Subcutaneous adipose tissue (tissue), 4 donors: Measurements from ENCODE around the gene CXADR. TPM values are rescaled to one million over a fixed set of nuclear protein-coding genes. Genes with fewer than 3 reads are reported as not detected.

Experiments
- small RNA-seq: library from RNA; depleted of rRNA; stranded (forward); fragments of <200 nt; gene quantifications from one replicate; pipeline ENCODE3, GENCODE V24; 2016
- total RNA-seq, 4 donors: library from RNA; depleted of rRNA; stranded (reverse); fragments of >200 nt; gene quantifications; one replicate each; pipeline ENCODE4 v1.1.0, GENCODE V29; 2016
- TF ChIP-seq, protein P1 (sequence below): fragments of 450-650 bp; IDR thresholded peaks from one replicate; pipeline ENCODE4 v1.5.1; 2016; ENCODE audit warnings: low read depth, mild to moderate bottlenecking, control low read depth, antibody characterized with exemption, moderate library complexity

Gene CXADR
- total RNA-seq, 4 donors from 2014 or later = 0.22 to 4.9 (median 1.3) TPM; not detected in 1

GRCh38 chr21:17636711-17637110 lies 123.9 kb downstream of the CXADR start:
- TF ChIP-seq, protein P1, sequence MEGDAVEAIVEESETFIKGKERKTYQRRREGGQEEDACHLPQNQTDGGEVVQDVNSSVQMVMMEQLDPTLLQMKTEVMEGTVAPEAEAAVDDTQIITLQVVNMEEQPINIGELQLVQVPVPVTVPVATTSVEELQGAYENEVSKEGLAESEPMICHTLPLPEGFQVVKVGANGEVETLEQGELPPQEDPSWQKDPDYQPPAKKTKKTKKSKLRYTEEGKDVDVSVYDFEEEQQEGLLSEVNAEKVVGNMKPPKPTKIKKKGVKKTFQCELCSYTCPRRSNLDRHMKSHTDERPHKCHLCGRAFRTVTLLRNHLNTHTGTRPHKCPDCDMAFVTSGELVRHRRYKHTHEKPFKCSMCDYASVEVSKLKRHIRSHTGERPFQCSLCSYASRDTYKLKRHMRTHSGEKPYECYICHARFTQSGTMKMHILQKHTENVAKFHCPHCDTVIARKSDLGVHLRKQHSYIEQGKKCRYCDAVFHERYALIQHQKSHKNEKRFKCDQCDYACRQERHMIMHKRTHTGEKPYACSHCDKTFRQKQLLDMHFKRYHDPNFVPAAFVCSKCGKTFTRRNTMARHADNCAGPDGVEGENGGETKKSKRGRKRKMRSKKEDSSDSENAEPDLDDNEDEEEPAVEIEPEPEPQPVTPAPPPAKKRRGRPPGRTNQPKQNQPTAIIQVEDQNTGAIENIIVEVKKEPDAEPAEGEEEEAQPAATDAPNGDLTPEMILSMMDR = no peak

- TF ChIP-seq, protein P1 = no peak
Observed at GRCh38 chr21:17640821-17641220, 128.0 kb downstream of the CXADR start.

Small RNA genes within 50 kb of the gene (small RNA-seq; reads per million reads assigned to genes)
- gene RF00019 = 0.49 reads per million
- not detected for gene RN7SL163P
- gene RPL39P40 = not detected

Other genes with a start within 250 kb of the CXADR start
- 10 to 100 TPM; 28.9 to 88.7 (median 41.6) TPM for gene BTG3, start 99.9 kb downstream of the CXADR start, total RNA-seq